Erythroblast (primary cell): Measurements from ENCODE around the gene GOLGA6B.
"Not testable (repeated sequence)": the region's sequence is repeated elsewhere in the genome, so short reads cannot be mapped to it uniquely, and the experiment has no call there.

Experiments
- DNase-seq, 2 experiments: peaks; one replicate each; lab custom pipeline; 2025; lab: John Stamatoyannopoulos, UW
- GATA1 ChIP-seq: IDR thresholded peaks from 2 replicates; pipeline ENCODE4 v1.6.1; 2011; ENCODE audit warnings: low read depth, mild to moderate bottlenecking, control low read depth, low read length, moderate library complexity
- POLR2A ChIP-seq: IDR thresholded peaks from 2 replicates; pipeline ENCODE4 v1.6.1; 2011; ENCODE audit warnings: mild to moderate bottlenecking, low read length

GOLGA6B gene

GRCh38 chr15:72661081-72661480, 6.6 kb downstream of the GOLGA6B start:
- DNase-seq = not testable (repeated sequence)

- DNase-seq = not testable (repeated sequence)
Observed at GRCh38 chr15:72663931-72664330, 9.4 kb downstream of the GOLGA6B start.

GRCh38 chr15:72665706-72666105, 11.2 kb downstream of the GOLGA6B start:
- not testable (repeated sequence) for DNase-seq

- not testable (repeated sequence) for DNase-seq
Observed at GRCh38 chr15:72669803-72670202, 15.3 kb downstream of the GOLGA6B start.

- DNase-seq = not testable (repeated sequence)
Observed at GRCh38 chr15:72670656-72671352, 16.3 kb downstream of the GOLGA6B start.

- TF ChIP-seq POLR2A = no peak
- no peak for TF ChIP-seq GATA1
- DNase-seq = no peak
Observed at GRCh38 chr15:72671525-72671924, 17.0 kb downstream of the GOLGA6B start.

GRCh38 chr15:72676838-72677237, 22.3 kb downstream of the GOLGA6B start:
- no peak for DNase-seq
- no peak for TF ChIP-seq POLR2A
- TF ChIP-seq GATA1 = no peak

GRCh38 chr15:72680931-72681330, 26.4 kb downstream of the GOLGA6B start:
- no peak for DNase-seq

GRCh38 chr15:72682772-72683171, 28.3 kb downstream of the GOLGA6B start:
- no peak for TF ChIP-seq GATA1
- TF ChIP-seq POLR2A = no peak
- no peak for DNase-seq

More at GRCh38 chr15:72680931-72681330, 26.4 kb downstream of the GOLGA6B start:
- TF ChIP-seq POLR2A (no peak), GATA1 (no peak)

GRCh38 chr15:72685301-72685924, 30.9 kb downstream of the GOLGA6B start:
- no peak for DNase-seq
- TF ChIP-seq GATA1 (no peak), POLR2A (no peak)

- DNase-seq = no peak
- TF ChIP-seq POLR2A (peak; percentile 95), GATA1 (no peak)
Observed at GRCh38 chr15:72685925-72686794, 31.7 kb downstream of the GOLGA6B start, which contains the start of the genes BBS4 and HIGD2B. TSS of gene BBS4 (plus strand) at chr15:72686207. CDS start at chr15:72686228, 21 bp downstream. TSS of gene HIGD2B (minus strand) at chr15:72686182. CDS start at chr15:72676374, 9,808 bp downstream.

- DNase-seq = no peak
- TF ChIP-seq POLR2A (no peak), GATA1 (no peak)
Observed at GRCh38 chr15:72688697-72689096, 34.2 kb downstream of the GOLGA6B start.

- DNase-seq = no peak
- TF ChIP-seq POLR2A (no peak), GATA1 (no peak)
Observed at GRCh38 chr15:72690938-72691337, 36.4 kb downstream of the GOLGA6B start.

- TF ChIP-seq GATA1 = no peak
- no peak for TF ChIP-seq POLR2A
Observed at GRCh38 chr15:72698938-72699337, 44.4 kb downstream of the GOLGA6B start.

GRCh38 chr15:72700076-72700475, 45.6 kb downstream of the GOLGA6B start:
- no peak for TF ChIP-seq GATA1

More at GRCh38 chr15:72698938-72699337, 44.4 kb downstream of the GOLGA6B start:
- no peak for DNase-seq

More at GRCh38 chr15:72700076-72700475, 45.6 kb downstream of the GOLGA6B start:
- no peak for DNase-seq
